Esophagus muscularis mucosa (tissue), 4 donors: ENCODE results near the gene OSBPL3. TPM values are rescaled to one million over a fixed set of nuclear protein-coding genes. Genes with fewer than 3 reads are reported as not detected.

ENCODE experiments used
- DNase-seq: peaks from one replicate; pipeline ENCODE4 v3.0.0-alpha.2; 2017; ENCODE audit errors: extremely low spot score
- H3K27ac ChIP-seq, 4 donors: fragments of 200-600 bp; sonication (generic); replicated peaks in 1 of 4; 1 replicate in 3 of 4; 2 replicates in 1 of 4; pipeline ENCODE4 v1.5.1; 2016 to 2019; ENCODE audit warnings: mild to moderate bottlenecking in 1 of 4
- H3K27me3 ChIP-seq, 4 donors: fragments of 200-600 bp; sonication (generic); one replicate each; pipeline versions ENCODE4 v1.5.1 to v1.6.0; 2016 to 2019
- H3K36me3 ChIP-seq, 4 donors: fragments of 200-600 bp; sonication (generic); one replicate each; pipeline ENCODE4 v1.5.1; 2016 to 2019
- H3K4me1 ChIP-seq, 4 donors: fragments of 200-600 bp; sonication (generic); one replicate each; pipeline ENCODE4 v1.5.1; 2016 to 2019
- H3K4me3 ChIP-seq, 4 donors: fragments of 200-600 bp; sonication (generic); 1 replicate in 2 of 4; 2 replicates in 2 of 4; pipeline ENCODE4 v1.5.1; 2016 to 2019; ENCODE audit warnings: mild to moderate bottlenecking in 4 of 4, moderate library complexity in 1 of 4
- H3K9me3 ChIP-seq, 4 donors: fragments of 200-600 bp; sonication (generic); 1 replicate in 3 of 4; 2 replicates in 1 of 4; pipeline ENCODE4 v1.5.1; 2016 to 2019
- EP300 ChIP-seq: sonication (generic); formaldehyde crosslinking; IDR thresholded peaks from one replicate; pipeline ENCODE4 v1.6.1; 2017; ENCODE audit warnings: antibody characterized with exemption
- POLR2A ChIP-seq: fragments of 450-650 bp; IDR thresholded peaks from one replicate; pipeline ENCODE4 v1.6.1; 2017; ENCODE audit warnings: antibody characterized with exemption, moderate library complexity, mild to moderate bottlenecking, low read depth
- POLR2AphosphoS5 ChIP-seq, 2 donors: sonication (generic); formaldehyde crosslinking; IDR thresholded peaks; one replicate each; pipeline ENCODE4 v1.6.1; 2017; ENCODE audit warnings: antibody characterized with exemption in 2 of 2
- WGBS: methylation state at CpG from one replicate; pipeline ENCODE4 v1.1.5; 2018; 5-methylcytosine and 5-hydroxymethylcytosine counted together
- intact Hi-C: fragments of 100-400 bp; cut with DNase I; formaldehyde crosslinking; loops from one replicate; pipeline ENCODE4 v1.15.1; 2023
- total RNA-seq, 4 donors: library from RNA; depleted of rRNA; stranded (reverse); fragments of >200 nt; gene quantifications; one replicate each; pipeline versions ENCODE4 v1.1.0 to v1.2.1, GENCODE V29; 2016
- TF ChIP-seq, protein P1 (sequence below), 3 experiments: fragments of 200-600 bp in 2 of 3; fragments of 450-650 bp in 1 of 3; sonication (generic) in 2 of 3; IDR thresholded peaks; one replicate each; pipeline ENCODE4 v1.5.1; 2017 to 2019; ENCODE audit warnings: antibody characterized with exemption in 3 of 3, mild to moderate bottlenecking in 2 of 3, moderate library complexity in 1 of 3

OSBPL3 gene
- total RNA-seq, 4 donors from 2014 or later: 2.6 to 4.6 (median 3.3) TPM

GRCh38 chr7:24864214-24864817 lies 115.7 kb downstream of the OSBPL3 start:
- H3K4me1 ChIP-seq: no peaks in the 10 kb centered on the region
- H3K27me3 ChIP-seq: no peaks in the 10 kb centered on the region
- H3K9me3 ChIP-seq: no peaks in the 10 kb centered on the region
- no peak overlapping the region for H3K4me3 ChIP-seq
- 93% methylated on average over 4 of the region's 6 CpGs for WGBS
- peaks cover 0 to 24% (median 10%) of the 10 kb centered on the region in 4 donors for H3K36me3 ChIP-seq
- no peak overlapping the region for H3K27ac ChIP-seq
- no peak for DNase-seq
- TF ChIP-seq, protein P1, sequence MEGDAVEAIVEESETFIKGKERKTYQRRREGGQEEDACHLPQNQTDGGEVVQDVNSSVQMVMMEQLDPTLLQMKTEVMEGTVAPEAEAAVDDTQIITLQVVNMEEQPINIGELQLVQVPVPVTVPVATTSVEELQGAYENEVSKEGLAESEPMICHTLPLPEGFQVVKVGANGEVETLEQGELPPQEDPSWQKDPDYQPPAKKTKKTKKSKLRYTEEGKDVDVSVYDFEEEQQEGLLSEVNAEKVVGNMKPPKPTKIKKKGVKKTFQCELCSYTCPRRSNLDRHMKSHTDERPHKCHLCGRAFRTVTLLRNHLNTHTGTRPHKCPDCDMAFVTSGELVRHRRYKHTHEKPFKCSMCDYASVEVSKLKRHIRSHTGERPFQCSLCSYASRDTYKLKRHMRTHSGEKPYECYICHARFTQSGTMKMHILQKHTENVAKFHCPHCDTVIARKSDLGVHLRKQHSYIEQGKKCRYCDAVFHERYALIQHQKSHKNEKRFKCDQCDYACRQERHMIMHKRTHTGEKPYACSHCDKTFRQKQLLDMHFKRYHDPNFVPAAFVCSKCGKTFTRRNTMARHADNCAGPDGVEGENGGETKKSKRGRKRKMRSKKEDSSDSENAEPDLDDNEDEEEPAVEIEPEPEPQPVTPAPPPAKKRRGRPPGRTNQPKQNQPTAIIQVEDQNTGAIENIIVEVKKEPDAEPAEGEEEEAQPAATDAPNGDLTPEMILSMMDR (IDR thresholded peaks at IDR 0.05): no peak
- no peak for TF ChIP-seq POLR2AphosphoS5 (IDR thresholded peaks at IDR 0.05)
- no peak for TF ChIP-seq EP300
- intact Hi-C loops: no loop called here

GRCh38 chr7:24863626-24864025 lies 116.4 kb downstream of the OSBPL3 start:
- no peak for DNase-seq
- peaks cover 0 to 24% (median 10%) of the 10 kb centered on the region in 4 donors for H3K36me3 ChIP-seq
- TF ChIP-seq, protein P1 (IDR thresholded peaks at IDR 0.05): no peak
- no peak for TF ChIP-seq POLR2A
- TF ChIP-seq EP300: no peak
- no peak for TF ChIP-seq POLR2AphosphoS5 (IDR thresholded peaks at IDR 0.05)
- no peak overlapping the region for H3K27ac ChIP-seq
- no peaks in the 10 kb centered on the region for H3K27me3 ChIP-seq
- H3K4me1 ChIP-seq: no peaks in the 10 kb centered on the region
- intact Hi-C loops: no loop called here
- H3K4me3 ChIP-seq: no peak overlapping the region
- H3K9me3 ChIP-seq: no peaks in the 10 kb centered on the region

DNA sequence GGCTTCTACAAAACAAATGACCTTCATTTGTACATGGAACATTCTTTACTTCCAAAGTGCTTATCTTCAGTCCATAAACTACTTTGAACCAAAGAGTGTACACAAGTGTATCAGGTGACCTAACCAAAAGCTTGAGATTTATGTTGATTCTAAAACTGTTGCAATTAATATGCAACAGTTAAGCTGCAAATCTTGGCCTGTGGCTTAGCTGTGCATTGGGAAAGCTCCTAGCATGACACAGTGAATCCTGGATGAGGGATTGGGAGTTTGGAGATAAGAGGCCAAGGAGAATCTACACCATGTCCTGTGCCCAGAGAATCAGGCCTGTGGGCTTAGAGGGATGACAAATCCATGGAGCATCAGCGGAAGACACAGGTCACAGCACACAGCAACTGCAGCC lies 117.5 kb downstream of the OSBPL3 start:
- 100% methylated on average over 1 of the region's 1 CpG for WGBS
- Histone ChIP-seq H3K27me3 (no peaks in the 10 kb centered on the region), H3K4me3 (no peak overlapping the region), H3K36me3 (peaks cover 0 to 24% (median 10%) of the 10 kb centered on the region in 4 donors), H3K27ac (no peak overlapping the region), H3K9me3 (no peaks in the 10 kb centered on the region), H3K4me1 (no peaks in the 10 kb centered on the region)
- TF ChIP-seq EP300: no peak
- no peak for TF ChIP-seq POLR2AphosphoS5 (IDR thresholded peaks at IDR 0.05)
- TF ChIP-seq POLR2A: no peak
- TF ChIP-seq, protein P1 (IDR thresholded peaks at IDR 0.05): no peak
- no peak for DNase-seq
- intact Hi-C loops: no loop called here

GRCh38 chr7:24861336-24861735 lies 118.6 kb downstream of the OSBPL3 start:
- H3K4me3 ChIP-seq: no peak overlapping the region
- TF ChIP-seq POLR2A: no peak
- no peak for TF ChIP-seq EP300
- TF ChIP-seq, protein P1 (IDR thresholded peaks at IDR 0.05): no peak
- no peak for TF ChIP-seq POLR2AphosphoS5 (IDR thresholded peaks at IDR 0.05)
- H3K27ac ChIP-seq: no peak overlapping the region
- H3K27me3 ChIP-seq: no peaks in the 10 kb centered on the region
- H3K4me1 ChIP-seq: no peaks in the 10 kb centered on the region
- intact Hi-C loops: no loop called here
- H3K9me3 ChIP-seq: no peaks in the 10 kb centered on the region
- no peak for DNase-seq
- peaks cover 0 to 24% (median 10%) of the 10 kb centered on the region in 4 donors for H3K36me3 ChIP-seq

GRCh38 chr7:24860611-24861010 lies 119.4 kb downstream of the OSBPL3 start:
- intact Hi-C loops: no loop called here
- H3K4me1 ChIP-seq: no peaks in the 10 kb centered on the region
- 90% methylated on average over 2 of the region's 2 CpGs for WGBS

More at GRCh38 chr7:24860611-24861010, 119.4 kb downstream of the OSBPL3 start:
- peaks cover 0 to 22% (median 10%) of the 10 kb centered on the region in 4 donors for H3K36me3 ChIP-seq
- H3K9me3 ChIP-seq: no peaks in the 10 kb centered on the region
- H3K27ac ChIP-seq: no peak overlapping the region
- no peak for TF ChIP-seq POLR2A
- TF ChIP-seq POLR2AphosphoS5 (IDR thresholded peaks at IDR 0.05): no peak
- TF ChIP-seq EP300: no peak
- TF ChIP-seq, protein P1 (IDR thresholded peaks at IDR 0.05): no peak
- no peaks in the 10 kb centered on the region for H3K27me3 ChIP-seq
- H3K4me3 ChIP-seq: no peak overlapping the region
- no peak for DNase-seq
